Caco-2 (cell line): Measurements from ENCODE around the gene FADS6. TPM values are rescaled to one million over a fixed set of nuclear protein-coding genes. Genes with fewer than 3 reads are reported as not detected.

ENCODE experiments used
- BruUV-seq: library from RNA; stranded (reverse); fragments of 400-500 nt; replicated peaks from 2 replicates; lab custom pipeline; 2021; lab: Mats Ljungman, UMichigan
- CTCF ChIA-PET: fragments of 300-600 bp; sonication (Branson Sonifier 250); formaldehyde crosslinking; loops from one replicate; lab custom pipeline; 2022; ENCODE audit warnings: antibody characterized with exemption; lab: Charles Lee
- POLR2A ChIA-PET: fragments of 300-600 bp; sonication (Branson Sonifier 250); formaldehyde crosslinking; loops from one replicate; lab custom pipeline; 2022; ENCODE audit warnings: antibody characterized with exemption; lab: Charles Lee
- DNase-seq, 2 experiments: peaks; one replicate each; pipeline versions ENCODE4 v3.0.0 to v3.0.0-alpha.2; 2020 to 2022
- H3K27me3 ChIP-seq: replicated peaks from 2 replicates; pipeline ENCODE4 v1.6.0; 2011; ENCODE audit warnings: low read length; ENCODE audit not compliant: control insufficient read depth, insufficient read depth
- H3K36me3 ChIP-seq: 2 replicates; pipeline ENCODE4 v1.5.1; 2011; ENCODE audit warnings: low read length; ENCODE audit not compliant: control insufficient read depth, insufficient read depth
- H3K4me1 ChIP-seq: fragments of 250-450 bp; sonication (Bioruptor Pico); 2 replicates; pipeline ENCODE4 v1.5.1; 2020; ENCODE audit warnings: mild to moderate bottlenecking
- H3K4me3 ChIP-seq: 2 replicates; pipeline ENCODE4 v1.5.1; 2011; ENCODE audit warnings: low read depth, mild to moderate bottlenecking, control low read depth, low read length
- H3K9me3 ChIP-seq: fragments of 250-450 bp; sonication (Bioruptor Pico); 2 replicates; pipeline ENCODE4 v1.5.1; 2020; ENCODE audit warnings: mild to moderate bottlenecking, moderate library complexity
- H3K27ac Mint-ChIP-seq: one replicate; pipeline ENCODE4 v1.8.0; 2022; ENCODE audit warnings: mixed read lengths; ENCODE audit not compliant: unreplicated experiment
- H3K27me3 Mint-ChIP-seq: one replicate; pipeline ENCODE4 v1.8.0; 2022; ENCODE audit warnings: mixed read lengths; ENCODE audit not compliant: insufficient read depth, unreplicated experiment
- H3K36me3 Mint-ChIP-seq: one replicate; pipeline ENCODE4 v1.8.0; 2022; ENCODE audit warnings: mild to moderate bottlenecking, mixed read lengths; ENCODE audit not compliant: insufficient read depth, unreplicated experiment
- H3K4me1 Mint-ChIP-seq: one replicate; pipeline ENCODE4 v1.8.0; 2022; ENCODE audit warnings: low read depth, mixed read lengths; ENCODE audit not compliant: unreplicated experiment
- H3K4me3 Mint-ChIP-seq: one replicate; pipeline ENCODE4 v1.8.0; 2022; ENCODE audit warnings: mild to moderate bottlenecking, moderate library complexity, mixed read lengths; ENCODE audit not compliant: unreplicated experiment
- H3K9me3 Mint-ChIP-seq: one replicate; pipeline ENCODE4 v1.8.0; 2022; ENCODE audit warnings: mixed read lengths; ENCODE audit not compliant: unreplicated experiment
- CTCF ChIP-seq, 2 experiments: fragments of 200-600 bp in 1 of 2; IDR thresholded peaks; 1 replicate in 1 of 2; 2 replicates in 1 of 2; pipeline versions ENCODE4 v1.5.1 to v1.8.0; 2011 to 2022; ENCODE audit warnings: antibody characterized with exemption in 1 of 2, control low read depth in 1 of 2, inconsistent platforms in 1 of 2, low read depth in 1 of 2, low read length in 1 of 2, mild to moderate bottlenecking in 1 of 2, moderate library complexity in 1 of 2; ENCODE audit not compliant: insufficient read depth in 1 of 2, severe bottlenecking in 1 of 2, unreplicated experiment in 1 of 2
- intact Hi-C: fragments of 100-400 bp; cut with micrococcal nuclease; formaldehyde crosslinking; loops from one replicate; pipeline ENCODE4 v1.10.0; 2022; ENCODE audit not compliant: unreplicated experiment
- total RNA-seq: library from RNA; stranded (reverse); gene quantifications from 2 replicates; pipeline ENCODE4 v1.2.3, GENCODE V29; 2022

The FADS6 gene
- total RNA-seq, 1 experiment from 2014 or later, result 2.6 TPM

GRCh38 chr17:74924250-74924948, 31.0 kb upstream of the FADS6 start, which contains the start of gene OTOP2:
Gene OTOP2, plus strand, starts transcription at chr17:74924273. Its CDS starts 360 bp downstream, at chr17:74924633.
- Mint-ChIP-seq H3K9me3 (no peaks in the 10 kb centered on the region), H3K27me3 (peaks cover 25% of the 10 kb centered on the region), H3K4me3 (peak within 1 kb of the TSS; percentile 71), H3K4me1 (no peaks in the 10 kb centered on the region), H3K27ac (no peak within 1 kb of the TSS), H3K36me3 (no peaks in the 10 kb centered on the region)
- intact Hi-C loops, result no loop called here
- CTCF ChIA-PET, result interaction anchor here (0.9 to 4.3 kb wide), 12 partner anchors 10 to 378 kb away, joined by 3 to 46 read pairs (median 4); partner anchors contain the start of genes CD300C, FDXR and MRPL58
- peaks cover 1% of the 10 kb centered on the region; the same call in 1 of the 2 replicates for H3K27me3 ChIP-seq
- H3K9me3 ChIP-seq, result no peaks in the 10 kb centered on the region
- peak within 1 kb of the TSS; percentile 49 for H3K4me3 ChIP-seq
- H3K4me1 ChIP-seq, result peaks cover 6% of the 10 kb centered on the region; the same call in 1 of the 2 replicates
- no peak for TF ChIP-seq CTCF (IDR thresholded peaks at IDR 0.05; ENCODE audit: insufficient read depth in 1 of 2, low read depth in 1 of 2, low read length in 1 of 2, severe bottlenecking in 1 of 2, unreplicated experiment in 1 of 2)
- POLR2A ChIA-PET, result no interaction called here
- no peak for DNase-seq
- BruUV-seq, result no TSS peak
- H3K36me3 ChIP-seq, result no peaks in the 10 kb centered on the region

- Mint-ChIP-seq H3K4me3 (peak overlapping the region; percentile 71), H3K27ac (no peak overlapping the region), H3K9me3 (no peaks in the 10 kb centered on the region), H3K4me1 (no peaks in the 10 kb centered on the region), H3K36me3 (no peaks in the 10 kb centered on the region), H3K27me3 (peaks cover 25% of the 10 kb centered on the region)
- peak; percentile 62 to 89 for DNase-seq
- Histone ChIP-seq H3K4me1 (peaks cover 6% of the 10 kb centered on the region; the same call in 1 of the 2 replicates), H3K36me3 (no peaks in the 10 kb centered on the region), H3K9me3 (no peaks in the 10 kb centered on the region), H3K4me3 (peak overlapping the region; percentile 49), H3K27me3 (peaks cover 1% of the 10 kb centered on the region; the same call in 1 of the 2 replicates)
- BruUV-seq, result no TSS peak
- TF ChIP-seq CTCF (IDR thresholded peaks at IDR 0.05; ENCODE audit: insufficient read depth in 1 of 2, low read depth in 1 of 2, low read length in 1 of 2, severe bottlenecking in 1 of 2, unreplicated experiment in 1 of 2), result peak; percentile 88 to 97
- intact Hi-C loops, result loop anchor here (1.0 kb wide), 2 partner anchors 35 to 83 kb away; no protein-coding TSS in a partner anchor
- CTCF ChIA-PET, result interaction anchor here (0.5 to 4.3 kb wide), 13 partner anchors 10 to 377 kb away, joined by 3 to 46 read pairs (median 4); partner anchors contain the start of genes CD300C, FDXR and MRPL58
- POLR2A ChIA-PET, result interaction anchor here (0.6 kb wide), 1 partner anchor 183 kb away, joined by 4 read pairs; no protein-coding TSS in a partner anchor
These were observed 30.3 kb upstream of the FADS6 start for GRCh38 chr17:74923538-74924249.
